Measurements from ENCODE around the gene RABGEF1.
"Not testable (repeated sequence)": the region's sequence is repeated elsewhere in the genome, so short reads cannot be mapped to it uniquely, and the experiment has no call there.

RABGEF1 gene

DNA sequence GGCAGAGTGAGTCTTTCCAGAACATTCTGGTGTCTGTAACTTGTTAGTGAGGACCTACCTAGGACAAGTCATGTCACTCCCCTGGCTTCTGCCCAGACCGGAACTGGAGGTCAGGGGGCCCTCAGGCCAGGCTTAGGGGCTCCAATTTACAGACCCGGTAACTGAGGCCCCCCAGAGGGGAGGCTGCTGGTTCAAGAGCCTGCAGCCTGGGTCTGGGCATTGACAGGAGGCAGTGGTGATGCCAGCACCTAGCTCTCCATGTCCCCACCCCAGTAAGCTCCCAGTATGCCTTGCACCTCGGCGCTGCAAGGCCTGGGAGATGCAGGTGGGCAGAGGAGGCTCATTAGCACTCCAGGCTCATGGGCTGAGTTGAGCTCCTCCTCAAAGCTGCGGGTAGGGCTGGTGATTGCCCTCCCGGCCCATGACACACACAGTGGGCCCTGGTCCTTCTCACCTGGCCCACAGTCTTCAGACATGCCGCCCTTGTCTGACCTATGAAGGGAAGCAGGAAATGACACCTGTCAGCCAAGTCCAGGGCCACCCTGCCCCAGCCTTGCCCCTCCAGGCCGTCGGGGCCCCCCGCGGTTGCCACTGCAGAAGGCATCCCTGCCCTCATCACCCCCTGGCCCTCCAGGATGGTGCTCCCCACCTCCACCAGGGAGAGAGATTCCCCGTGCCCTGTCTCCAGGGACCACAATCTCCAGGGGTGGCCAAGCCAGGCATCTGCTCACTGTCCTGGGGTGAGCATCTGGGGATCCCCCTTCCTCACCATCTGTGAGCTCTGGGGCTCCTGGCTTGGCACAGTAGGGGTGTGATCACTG, 92.2 kb downstream of the RABGEF1 start:
- Mint-ChIP-seq H3K4me3 (no peak overlapping the region), H3K36me3 (ENCODE audit: low read depth) (no peaks in the 10 kb centered on the region), H3K9me3 (no peaks in the 10 kb centered on the region), H3K27ac (no peak overlapping the region), H3K4me1 (no peaks in the 10 kb centered on the region), H3K27me3 (ENCODE audit: low read depth) (peaks cover 4% of the 10 kb centered on the region)
- TF ChIP-seq CTCF (IDR thresholded peaks at IDR 0.05; ENCODE audit: unreplicated experiment in 3 of 3), result no peak

DNA sequence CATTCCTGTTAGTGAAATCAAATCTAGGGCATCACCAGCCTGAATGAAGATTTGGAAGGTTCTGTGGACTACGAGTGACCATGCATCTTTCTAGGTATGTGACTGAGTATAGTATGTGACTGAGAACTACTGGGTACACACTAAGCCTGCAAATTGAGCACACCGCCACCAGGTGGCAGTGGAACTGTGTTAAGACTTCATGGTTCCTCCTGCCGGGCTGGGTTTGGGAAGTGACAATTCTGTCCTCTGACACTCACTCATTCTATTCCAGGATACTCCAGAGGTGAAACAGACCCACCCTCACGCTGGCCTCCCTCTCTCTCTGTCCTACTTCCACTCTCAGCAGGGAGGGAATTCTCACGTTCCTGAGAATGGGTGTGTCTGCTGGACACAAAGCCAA, 96.5 kb downstream of the RABGEF1 start:
- Mint-ChIP-seq H3K9me3 (no peaks in the 10 kb centered on the region), H3K27me3 (ENCODE audit: low read depth) (peaks cover 4% of the 10 kb centered on the region), H3K4me3 (no peak overlapping the region), H3K36me3 (ENCODE audit: low read depth) (no peaks in the 10 kb centered on the region), H3K27ac (no peak overlapping the region), H3K4me1 (no peaks in the 10 kb centered on the region)
- peak in 1 of 3 experiments; percentile 21 for TF ChIP-seq CTCF (IDR thresholded peaks at IDR 0.05; ENCODE audit: unreplicated experiment in 3 of 3)

DNA sequence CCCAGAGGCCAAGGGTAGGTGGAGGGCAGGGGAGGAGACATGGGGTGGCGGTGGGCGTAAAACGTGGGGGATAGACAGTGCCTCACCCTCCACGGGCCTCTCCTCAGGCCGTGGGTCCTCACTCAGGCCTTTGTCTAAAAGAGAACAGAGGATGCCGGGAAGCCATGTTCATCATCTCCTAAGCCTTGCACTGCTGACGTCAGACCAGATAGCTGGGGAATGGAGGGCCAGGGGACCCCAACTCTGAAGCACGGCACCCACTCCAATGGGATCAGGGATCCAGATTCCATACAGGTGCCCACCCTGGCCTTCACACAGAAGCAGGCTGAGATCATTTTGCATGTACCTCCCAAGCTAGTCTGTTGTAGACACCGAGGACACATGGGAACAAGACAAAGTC, 97.1 kb downstream of the RABGEF1 start:
- Mint-ChIP-seq H3K27me3 (ENCODE audit: low read depth) (peaks cover 4% of the 10 kb centered on the region), H3K4me1 (no peaks in the 10 kb centered on the region), H3K4me3 (no peak overlapping the region), H3K36me3 (ENCODE audit: low read depth) (no peaks in the 10 kb centered on the region), H3K27ac (no peak overlapping the region), H3K9me3 (no peaks in the 10 kb centered on the region)
- TF ChIP-seq CTCF (IDR thresholded peaks at IDR 0.05; ENCODE audit: unreplicated experiment in 3 of 3), result no peak

- Mint-ChIP-seq H3K4me3 (no peak overlapping the region), H3K9me3 (no peaks in the 10 kb centered on the region), H3K4me1 (peaks cover 14% of the 10 kb centered on the region), H3K27me3 (ENCODE audit: low read depth) (peaks cover 4% of the 10 kb centered on the region), H3K36me3 (ENCODE audit: low read depth) (no peaks in the 10 kb centered on the region), H3K27ac (no peak overlapping the region)
- TF ChIP-seq CTCF (IDR thresholded peaks at IDR 0.05; ENCODE audit: unreplicated experiment in 3 of 3), result no peak
Measured at GRCh38 chr7:66839814-66840213, 99.3 kb downstream of the RABGEF1 start.

DNA sequence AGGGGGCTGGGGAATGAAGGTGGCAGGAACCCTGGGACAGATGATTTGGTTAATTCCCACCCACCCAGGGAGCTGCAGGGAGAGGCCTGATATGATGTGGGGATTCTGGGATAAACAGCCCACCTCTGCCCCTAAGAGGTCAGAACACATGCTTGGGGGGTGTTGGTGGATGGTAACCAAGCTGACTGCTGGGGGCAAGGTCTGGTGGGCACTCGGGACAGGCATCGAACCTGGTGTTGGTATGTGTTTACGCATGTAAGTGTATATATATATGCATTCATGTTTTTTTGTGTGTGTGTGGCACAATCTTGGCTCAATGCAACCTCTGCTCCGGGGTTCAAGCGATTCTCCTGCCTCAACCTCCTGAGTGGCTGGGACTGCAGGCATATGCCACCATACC, 99.8 kb downstream of the RABGEF1 start:
- no peak for TF ChIP-seq CTCF (IDR thresholded peaks at IDR 0.05; ENCODE audit: unreplicated experiment in 3 of 3)
- H3K36me3 Mint-ChIP-seq (ENCODE audit: low read depth), result no peaks in the 10 kb centered on the region
- peaks cover 4% of the 10 kb centered on the region for H3K27me3 Mint-ChIP-seq (ENCODE audit: low read depth)
- H3K4me3 Mint-ChIP-seq, result no peak overlapping the region
- peaks cover 18% of the 10 kb centered on the region for H3K4me1 Mint-ChIP-seq
- no peak overlapping the region for H3K27ac Mint-ChIP-seq
- no peaks in the 10 kb centered on the region for H3K9me3 Mint-ChIP-seq

- no peak overlapping the region for H3K4me3 Mint-ChIP-seq
- no peaks in the 10 kb centered on the region for H3K9me3 Mint-ChIP-seq
- peaks cover under 1% of the 10 kb centered on the region for H3K27me3 Mint-ChIP-seq (ENCODE audit: low read depth)
- TF ChIP-seq CTCF (IDR thresholded peaks at IDR 0.05; ENCODE audit: unreplicated experiment in 3 of 3), result no peak
- no peak overlapping the region for H3K27ac Mint-ChIP-seq
- no peaks in the 10 kb centered on the region for H3K36me3 Mint-ChIP-seq (ENCODE audit: low read depth)
- peaks cover 18% of the 10 kb centered on the region for H3K4me1 Mint-ChIP-seq
Measured at GRCh38 chr7:66841898-66842297, 101.4 kb downstream of the RABGEF1 start.

- H3K27me3 Mint-ChIP-seq (ENCODE audit: low read depth); H3K9me3 Mint-ChIP-seq; H3K36me3 Mint-ChIP-seq (ENCODE audit: low read depth): not testable (repeated sequence)
- Mint-ChIP-seq H3K4me1 (peaks cover 23% of the 10 kb centered on the region), H3K4me3 (peak overlapping the region; percentile 92 to 98 (median 95)), H3K27ac (peak overlapping the region in 2 of 3 experiments; percentile 22 to 56)
Measured at GRCh38 chr7:66843492-66843891, 103.0 kb downstream of the RABGEF1 start.

Data from nephron (organoid).